Caki2 (cell line): ENCODE results near the gene IPO11. TPM values are rescaled to one million over a fixed set of nuclear protein-coding genes. Genes with fewer than 3 reads are reported as not detected.
"Not testable (repeated sequence)": the region's sequence is repeated elsewhere in the genome, so short reads cannot be mapped to it uniquely, and the experiment has no call there.

ENCODE experiments used
- DNase-seq: peaks from one replicate; pipeline ENCODE4 v3.0.0-alpha.2; 2015; ENCODE audit warnings: low read depth
- in situ Hi-C: cut with HindIII; loops from 2 replicates; pipeline ENCODE4 v1.10.0; 2016; ENCODE audit warnings: low sequenced_read_pairs, low pct_unique_long_range_greater_than_20kb, mixed read lengths
- total RNA-seq: library from RNA; depleted of rRNA; stranded (reverse); fragments of >200 nt; shearing (Covaris generic); gene quantifications from 2 replicates; pipeline ENCODE4 v1.2.3, GENCODE V29; 2014; ENCODE audit warnings: low replicate concordance

Gene IPO11
- total RNA-seq, 1 experiment from 2014 or later = 18.9 TPM

GRCh38 chr5:62608529-62609511 is 196.3 kb downstream of the IPO11 start:
- in situ Hi-C loops = no loop called here
- no peak for DNase-seq

GRCh38 chr5:62614355-62614754 is 201.8 kb downstream of the IPO11 start:
- no peak for DNase-seq
- in situ Hi-C loops = no loop called here

GRCh38 chr5:62616615-62617277 is 204.2 kb downstream of the IPO11 start:
- in situ Hi-C loops = no loop called here
- no peak for DNase-seq

GRCh38 chr5:62617943-62618342 is 205.4 kb downstream of the IPO11 start:
- in situ Hi-C loops = no loop called here
- DNase-seq = no peak

- in situ Hi-C loops = no loop called here
- DNase-seq = no peak
These were observed 208.2 kb downstream of the IPO11 start for GRCh38 chr5:62620761-62621160.

- in situ Hi-C loops = no loop called here
- no peak for DNase-seq
These were observed 208.7 kb downstream of the IPO11 start for GRCh38 chr5:62621280-62621679.

GRCh38 chr5:62623271-62623670 is 210.7 kb downstream of the IPO11 start:
- in situ Hi-C loops = no loop called here
- DNase-seq = no peak

- in situ Hi-C loops, DNase-seq: not testable (repeated sequence)
These were observed 211.9 kb downstream of the IPO11 start for GRCh38 chr5:62624436-62624835.

- in situ Hi-C loops = no loop called here
- DNase-seq = no peak
These were observed 214.0 kb downstream of the IPO11 start for GRCh38 chr5:62626534-62626933.

GRCh38 chr5:62627121-62627520 is 214.6 kb downstream of the IPO11 start:
- in situ Hi-C loops = no loop called here
- no peak for DNase-seq

- no peak for DNase-seq
- in situ Hi-C loops = no loop called here
These were observed 215.3 kb downstream of the IPO11 start for GRCh38 chr5:62627901-62628300.

GRCh38 chr5:62631909-62632580 is 219.5 kb downstream of the IPO11 start:
- in situ Hi-C loops = no loop called here
- no peak for DNase-seq

- no peak for DNase-seq
- in situ Hi-C loops = no loop called here
These were observed 220.7 kb downstream of the IPO11 start for GRCh38 chr5:62633243-62633642.

GRCh38 chr5:62640446-62640845 is 227.9 kb downstream of the IPO11 start:
- no peak for DNase-seq
- in situ Hi-C loops = no loop called here

- no peak for DNase-seq
- in situ Hi-C loops = no loop called here
These were observed 229.9 kb downstream of the IPO11 start for GRCh38 chr5:62642468-62642867.

- no peak for DNase-seq
- in situ Hi-C loops = no loop called here
These were observed 231.2 kb downstream of the IPO11 start for GRCh38 chr5:62643556-62644451.

GRCh38 chr5:62645223-62645622 is 232.7 kb downstream of the IPO11 start:
- no peak for DNase-seq
- in situ Hi-C loops = no loop called here

- DNase-seq = no peak
- in situ Hi-C loops = no loop called here
These were observed 234.7 kb downstream of the IPO11 start for GRCh38 chr5:62647241-62647640.
